ENCODE measurements around the gene MORN4.
"Not testable (repeated sequence)": the region's sequence is repeated elsewhere in the genome, so short reads cannot be mapped to it uniquely, and the experiment has no call there.

MORN4 gene

GRCh38 chr10:97640868-97641811 lies 7.8 kb upstream of the MORN4 start:
- peaks cover 12% of the 10 kb centered on the region for H3K4me1 ChIP-seq (ENCODE audit: control insufficient read depth, insufficient read depth, low read length)
- H3K36me3 ChIP-seq (ENCODE audit: control insufficient read depth in 2 of 2, insufficient read depth in 2 of 2, low read length in 2 of 2): peaks cover 0 to 10% of the 10 kb centered on the region in 2 donors
- H3K4me3 ChIP-seq (ENCODE audit: low read length in 2 of 2): peak overlapping the region; percentile 85 to 87
- H3K9ac ChIP-seq (ENCODE audit: low read length in 2 of 2): peak overlapping the region; percentile 93 to 97
- no peaks in the 10 kb centered on the region for H3K9me3 ChIP-seq (ENCODE audit: control insufficient read depth in 2 of 2, low read length in 2 of 2)
- H3K27me3 ChIP-seq (ENCODE audit: control insufficient read depth in 1 of 2, insufficient read depth in 2 of 2, low read length in 2 of 2): no peaks in the 10 kb centered on the region
- peak overlapping the region; percentile 67 for H3K27ac ChIP-seq (ENCODE audit: low read length)

- H3K9ac ChIP-seq (ENCODE audit: low read length in 2 of 2): peak within 1 kb of the TSS; percentile 93 to 97
- peaks cover 0 to 10% of the 10 kb centered on the region in 2 donors for H3K36me3 ChIP-seq (ENCODE audit: control insufficient read depth in 2 of 2, insufficient read depth in 2 of 2, low read length in 2 of 2)
- no peaks in the 10 kb centered on the region for H3K27me3 ChIP-seq (ENCODE audit: control insufficient read depth in 1 of 2, insufficient read depth in 2 of 2, low read length in 2 of 2)
- peaks cover 12% of the 10 kb centered on the region for H3K4me1 ChIP-seq (ENCODE audit: control insufficient read depth, insufficient read depth, low read length)
- peak within 1 kb of the TSS; percentile 67 for H3K27ac ChIP-seq (ENCODE audit: low read length)
- H3K9me3 ChIP-seq (ENCODE audit: control insufficient read depth in 2 of 2, low read length in 2 of 2): no peaks in the 10 kb centered on the region
- peak within 1 kb of the TSS; percentile 85 to 87 for H3K4me3 ChIP-seq (ENCODE audit: low read length in 2 of 2)
These were observed 7.0 kb upstream of the MORN4 start, which contains the start of gene PI4K2A for GRCh38 chr10:97640174-97640867. TSS of gene PI4K2A (plus strand) at chr10:97640671. CDS start at chr10:97640743, 72 bp downstream.

GRCh38 chr10:97639090-97639489 lies 5.8 kb upstream of the MORN4 start:
- H3K9ac ChIP-seq (ENCODE audit: low read length in 2 of 2); H3K9me3 ChIP-seq (ENCODE audit: control insufficient read depth in 2 of 2, low read length in 2 of 2); H3K4me3 ChIP-seq (ENCODE audit: low read length in 2 of 2); H3K36me3 ChIP-seq (ENCODE audit: control insufficient read depth in 2 of 2, insufficient read depth in 2 of 2, low read length in 2 of 2); H3K27ac ChIP-seq (ENCODE audit: low read length); H3K27me3 ChIP-seq (ENCODE audit: control insufficient read depth in 1 of 2, insufficient read depth in 2 of 2, low read length in 2 of 2): not testable (repeated sequence)
- peaks cover 12% of the 10 kb centered on the region for H3K4me1 ChIP-seq (ENCODE audit: control insufficient read depth, insufficient read depth, low read length)

GRCh38 chr10:97635577-97635976 lies 2.3 kb upstream of the MORN4 start:
- peaks cover 6% of the 10 kb centered on the region for H3K4me1 ChIP-seq (ENCODE audit: control insufficient read depth, insufficient read depth, low read length)

DNA sequence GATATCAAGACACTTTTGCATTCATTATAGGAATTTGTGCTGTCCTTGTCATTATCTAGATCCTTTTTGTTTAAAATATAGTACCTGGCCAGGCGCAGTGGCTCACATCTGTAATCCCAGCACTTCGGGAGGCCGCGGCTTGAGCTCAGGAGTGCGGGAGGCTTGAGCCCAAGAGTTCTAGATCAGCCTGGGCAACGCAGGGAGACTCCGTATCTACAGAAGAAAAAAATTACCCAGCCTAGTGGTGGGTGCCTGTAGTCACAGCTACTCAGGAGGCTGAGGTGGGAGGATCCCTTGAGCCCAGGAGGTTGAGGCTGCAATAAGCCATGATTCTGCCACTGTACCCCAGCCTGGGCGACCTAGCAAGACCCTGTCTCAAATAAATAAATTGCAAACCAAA lies 621 bp upstream of the MORN4 start:
- Histone ChIP-seq H3K36me3 (ENCODE audit: control insufficient read depth in 2 of 2, insufficient read depth in 2 of 2, low read length in 2 of 2) (no peaks in the 10 kb centered on the region), H3K27me3 (ENCODE audit: control insufficient read depth in 1 of 2, insufficient read depth in 2 of 2, low read length in 2 of 2) (no peaks in the 10 kb centered on the region), H3K4me3 (ENCODE audit: low read length in 2 of 2) (peak overlapping the region; percentile 76 to 90), H3K9me3 (ENCODE audit: control insufficient read depth in 2 of 2, low read length in 2 of 2) (no peaks in the 10 kb centered on the region), H3K27ac (ENCODE audit: low read length) (peak overlapping the region; percentile 18), H3K9ac (ENCODE audit: low read length in 2 of 2) (peak overlapping the region; percentile 64 to 66), H3K4me1 (ENCODE audit: control insufficient read depth, insufficient read depth, low read length) (peaks cover 6% of the 10 kb centered on the region)

More at GRCh38 chr10:97635577-97635976, 2.3 kb upstream of the MORN4 start:
- no peaks in the 10 kb centered on the region for H3K36me3 ChIP-seq (ENCODE audit: control insufficient read depth in 2 of 2, insufficient read depth in 2 of 2, low read length in 2 of 2)
- H3K4me3 ChIP-seq (ENCODE audit: low read length in 2 of 2): no peak overlapping the region
- no peaks in the 10 kb centered on the region for H3K9me3 ChIP-seq (ENCODE audit: control insufficient read depth in 2 of 2, low read length in 2 of 2)
- H3K9ac ChIP-seq (ENCODE audit: low read length in 2 of 2): no peak overlapping the region
- no peaks in the 10 kb centered on the region for H3K27me3 ChIP-seq (ENCODE audit: control insufficient read depth in 1 of 2, insufficient read depth in 2 of 2, low read length in 2 of 2)
- H3K27ac ChIP-seq (ENCODE audit: low read length): no peak overlapping the region

DNA sequence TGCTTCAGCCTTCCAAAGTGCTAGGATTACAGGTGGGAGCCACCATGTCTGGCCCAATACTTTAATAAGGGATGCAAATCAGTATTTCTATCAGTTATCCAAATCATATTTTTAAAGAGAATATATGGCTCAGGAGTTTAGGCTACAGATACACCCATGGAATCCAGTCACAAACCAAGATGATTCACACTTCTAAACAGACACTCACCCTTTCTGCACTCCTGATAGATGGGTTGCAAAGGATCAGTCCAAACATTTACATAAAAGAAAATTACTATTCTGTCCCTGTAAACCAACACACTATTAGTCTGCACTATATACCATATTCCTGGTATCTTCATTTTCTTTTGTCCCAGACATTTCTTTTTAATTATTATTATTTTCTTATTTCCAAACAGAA lies 2.2 kb downstream of the MORN4 start:
- Histone ChIP-seq H3K36me3 (ENCODE audit: control insufficient read depth in 2 of 2, insufficient read depth in 2 of 2, low read length in 2 of 2) (no peaks in the 10 kb centered on the region), H3K27ac (ENCODE audit: low read length) (no peak overlapping the region), H3K9ac (ENCODE audit: low read length in 2 of 2) (no peak overlapping the region), H3K4me1 (ENCODE audit: control insufficient read depth, insufficient read depth, low read length) (peaks cover 6% of the 10 kb centered on the region), H3K27me3 (ENCODE audit: control insufficient read depth in 1 of 2, insufficient read depth in 2 of 2, low read length in 2 of 2) (no peaks in the 10 kb centered on the region), H3K9me3 (ENCODE audit: control insufficient read depth in 2 of 2, low read length in 2 of 2) (no peaks in the 10 kb centered on the region), H3K4me3 (ENCODE audit: low read length in 2 of 2) (no peak overlapping the region)

DNA sequence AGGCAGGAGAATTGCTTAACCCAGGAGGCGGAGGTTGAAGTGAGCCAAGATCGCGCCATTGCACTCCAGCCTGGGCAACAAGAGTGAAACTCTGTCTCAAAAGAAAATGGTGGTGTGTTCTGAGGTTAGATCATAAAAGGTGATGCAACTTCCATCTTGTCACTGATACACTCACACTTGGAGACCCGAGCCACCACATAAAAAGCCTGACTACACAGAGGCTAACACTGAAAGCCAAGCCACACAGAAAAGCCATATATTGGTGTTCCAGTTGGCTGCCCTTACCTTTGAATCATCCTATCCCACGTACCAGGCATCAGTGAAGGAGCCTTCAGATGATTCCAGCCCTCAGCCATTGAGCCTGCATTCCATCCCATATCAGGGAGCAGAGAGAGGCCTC lies 4.0 kb downstream of the MORN4 start:
- Histone ChIP-seq H3K9ac (ENCODE audit: low read length in 2 of 2) (no peak overlapping the region), H3K4me3 (ENCODE audit: low read length in 2 of 2) (no peak overlapping the region), H3K36me3 (ENCODE audit: control insufficient read depth in 2 of 2, insufficient read depth in 2 of 2, low read length in 2 of 2) (no peaks in the 10 kb centered on the region), H3K9me3 (ENCODE audit: control insufficient read depth in 2 of 2, low read length in 2 of 2) (no peaks in the 10 kb centered on the region), H3K27me3 (ENCODE audit: control insufficient read depth in 1 of 2, insufficient read depth in 2 of 2, low read length in 2 of 2) (no peaks in the 10 kb centered on the region), H3K4me1 (ENCODE audit: control insufficient read depth, insufficient read depth, low read length) (peaks cover 6% of the 10 kb centered on the region), H3K27ac (ENCODE audit: low read length) (no peak overlapping the region)

- no peak overlapping the region for H3K4me3 ChIP-seq (ENCODE audit: low read length in 2 of 2)
- H3K27ac ChIP-seq (ENCODE audit: low read length): no peak overlapping the region
- no peaks in the 10 kb centered on the region for H3K27me3 ChIP-seq (ENCODE audit: control insufficient read depth in 1 of 2, insufficient read depth in 2 of 2, low read length in 2 of 2)
- no peaks in the 10 kb centered on the region for H3K36me3 ChIP-seq (ENCODE audit: control insufficient read depth in 2 of 2, insufficient read depth in 2 of 2, low read length in 2 of 2)
- H3K9me3 ChIP-seq (ENCODE audit: control insufficient read depth in 2 of 2, low read length in 2 of 2): no peaks in the 10 kb centered on the region
- H3K4me1 ChIP-seq (ENCODE audit: control insufficient read depth, insufficient read depth, low read length): peaks cover 6% of the 10 kb centered on the region
- no peak overlapping the region for H3K9ac ChIP-seq (ENCODE audit: low read length in 2 of 2)
These were observed 5.1 kb downstream of the MORN4 start for GRCh38 chr10:97628228-97628627.

GRCh38 chr10:97627731-97628130 lies 5.6 kb downstream of the MORN4 start:
- no peak overlapping the region for H3K27ac ChIP-seq (ENCODE audit: low read length)
- no peaks in the 10 kb centered on the region for H3K27me3 ChIP-seq (ENCODE audit: control insufficient read depth in 1 of 2, insufficient read depth in 2 of 2, low read length in 2 of 2)
- peaks cover 3% of the 10 kb centered on the region for H3K4me1 ChIP-seq (ENCODE audit: control insufficient read depth, insufficient read depth, low read length)
- no peak overlapping the region for H3K4me3 ChIP-seq (ENCODE audit: low read length in 2 of 2)
- H3K9me3 ChIP-seq (ENCODE audit: control insufficient read depth in 2 of 2, low read length in 2 of 2): no peaks in the 10 kb centered on the region
- H3K36me3 ChIP-seq (ENCODE audit: control insufficient read depth in 2 of 2, insufficient read depth in 2 of 2, low read length in 2 of 2): no peaks in the 10 kb centered on the region
- no peak overlapping the region for H3K9ac ChIP-seq (ENCODE audit: low read length in 2 of 2)

DNA sequence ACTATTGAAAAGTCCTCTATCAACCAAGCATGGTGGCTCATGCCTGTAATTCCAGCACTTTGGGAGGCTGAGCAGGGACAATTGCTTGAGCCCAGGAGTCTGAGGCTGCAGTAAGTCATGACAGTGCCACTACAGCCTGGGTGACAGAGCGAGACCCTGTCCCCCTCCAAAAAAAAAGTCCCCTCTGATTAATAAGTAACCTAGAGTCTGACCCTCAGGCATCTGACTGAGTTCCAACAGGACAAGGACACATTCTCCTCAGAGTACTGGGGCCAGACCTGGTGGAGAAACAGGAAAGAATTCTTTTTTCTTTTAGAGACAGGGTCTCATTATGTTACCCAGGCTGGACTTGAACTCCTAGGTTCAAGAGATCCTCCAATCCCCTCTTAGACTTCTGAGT lies 10.0 kb downstream of the MORN4 start:
- Histone ChIP-seq H3K4me1 (ENCODE audit: control insufficient read depth, insufficient read depth, low read length) (no peaks in the 10 kb centered on the region), H3K27me3 (ENCODE audit: control insufficient read depth in 1 of 2, insufficient read depth in 2 of 2, low read length in 2 of 2) (no peaks in the 10 kb centered on the region), H3K9ac (ENCODE audit: low read length in 2 of 2) (no peak overlapping the region), H3K4me3 (ENCODE audit: low read length in 2 of 2) (no peak overlapping the region), H3K9me3 (ENCODE audit: control insufficient read depth in 2 of 2, low read length in 2 of 2) (no peaks in the 10 kb centered on the region), H3K36me3 (ENCODE audit: control insufficient read depth in 2 of 2, insufficient read depth in 2 of 2, low read length in 2 of 2) (no peaks in the 10 kb centered on the region), H3K27ac (ENCODE audit: low read length) (no peak overlapping the region)

Data from stomach smooth muscle (tissue), 2 donors.